Activated CD4-positive, alpha-beta T cell treated with anti-CD3 and anti-CD28 coated beads, Interleukin-2, amount 10 ng/mL, durations not matched to agents 24 days and 14 days (primary cell): ENCODE results near the gene CHCHD6. TPM values are rescaled to one million over a fixed set of nuclear protein-coding genes. Genes with fewer than 3 reads are reported as not detected.

Source experiments
- DNase-seq: peaks from one replicate; pipeline ENCODE4 v3.0.0; 2022
- H3K27ac Mint-ChIP-seq: one replicate; pipeline ENCODE4 v1.8.0; 2022; ENCODE audit warnings: mild to moderate bottlenecking, mixed read lengths
- H3K27me3 Mint-ChIP-seq: one replicate; pipeline ENCODE4 v1.8.0; 2022; ENCODE audit warnings: mixed read lengths
- H3K36me3 Mint-ChIP-seq: one replicate; pipeline ENCODE4 v1.8.0; 2022; ENCODE audit warnings: low read depth, mild to moderate bottlenecking, mixed read lengths
- H3K4me1 Mint-ChIP-seq: one replicate; pipeline ENCODE4 v1.8.0; 2021; ENCODE audit warnings: mixed read lengths
- H3K4me3 Mint-ChIP-seq: one replicate; pipeline ENCODE4 v1.8.0; 2022; ENCODE audit warnings: mild to moderate bottlenecking, moderate library complexity, mixed read lengths
- H3K9me3 Mint-ChIP-seq: one replicate; pipeline ENCODE4 v1.8.0; 2021; ENCODE audit warnings: mixed read lengths
- intact Hi-C: fragments of 100-400 bp; cut with micrococcal nuclease; formaldehyde crosslinking; loops from one replicate; pipeline ENCODE4 v1.15.1; 2023
- total RNA-seq: library from RNA; stranded (reverse); gene quantifications from 2 replicates; pipeline ENCODE4 v1.2.3, GENCODE V29; 2022

The CHCHD6 gene
- total RNA-seq, 1 donor from 2014 or later, result 18.5 TPM

DNA sequence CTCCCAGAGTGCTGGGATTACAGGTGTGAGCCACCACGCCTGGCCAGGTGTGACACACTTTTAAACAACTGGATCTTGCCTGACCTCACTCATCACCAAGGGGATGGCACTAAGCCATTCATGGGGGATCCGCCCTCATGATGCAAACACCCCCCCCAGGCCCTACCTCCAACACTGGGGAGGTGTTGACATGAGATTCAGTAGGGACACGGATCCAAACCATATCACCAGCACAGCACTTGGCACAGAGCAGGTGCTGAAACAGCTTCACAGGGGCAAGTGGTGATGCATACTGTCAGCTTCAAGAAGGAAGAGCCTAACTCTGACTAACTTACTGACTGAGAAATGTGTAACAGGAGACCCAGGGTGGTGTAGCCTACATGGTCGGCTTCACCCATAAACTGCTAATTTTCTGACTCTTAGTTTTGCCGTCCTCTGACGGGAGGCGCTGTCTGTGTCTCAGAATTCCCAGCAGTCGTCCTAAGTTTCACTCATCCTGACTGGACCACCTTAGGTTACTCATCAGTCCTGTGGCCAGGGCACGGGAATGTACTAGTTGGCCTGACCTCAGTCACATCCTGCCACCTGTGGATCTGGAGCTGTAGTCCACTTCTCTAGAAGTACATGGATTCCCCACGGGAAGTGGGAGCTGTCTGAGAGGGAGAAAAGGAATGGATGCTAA is 197.0 kb downstream of the CHCHD6 start:
- no peaks in the 10 kb centered on the region for H3K36me3 Mint-ChIP-seq
- H3K4me3 Mint-ChIP-seq, result no peak overlapping the region
- no peak overlapping the region for H3K27ac Mint-ChIP-seq
- H3K9me3 Mint-ChIP-seq, result no peaks in the 10 kb centered on the region
- intact Hi-C loops, result no loop called here
- DNase-seq, result no peak
- H3K4me1 Mint-ChIP-seq, result no peaks in the 10 kb centered on the region
- no peaks in the 10 kb centered on the region for H3K27me3 Mint-ChIP-seq

DNA sequence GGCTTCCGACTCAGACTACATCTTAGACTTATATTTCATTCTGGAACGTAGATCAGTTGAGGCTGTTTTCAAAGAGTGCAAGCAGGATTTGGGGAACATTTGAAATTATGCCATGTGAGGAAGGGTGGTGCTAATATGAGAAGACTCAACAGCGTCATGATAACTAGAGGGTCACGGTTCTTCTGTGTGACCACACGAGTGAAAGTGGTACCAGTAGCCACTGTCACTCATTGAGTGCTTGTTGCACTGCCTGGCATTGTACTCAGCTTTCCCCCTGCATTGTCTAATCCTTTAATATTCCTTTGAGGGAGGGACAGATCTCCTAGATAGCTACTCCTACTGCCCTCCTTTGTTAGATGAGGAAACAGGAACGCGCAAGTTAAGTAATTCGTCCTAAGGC is 197.6 kb downstream of the CHCHD6 start:
- intact Hi-C loops, result no loop called here
- no peak overlapping the region for H3K27ac Mint-ChIP-seq
- H3K9me3 Mint-ChIP-seq, result no peaks in the 10 kb centered on the region
- H3K4me1 Mint-ChIP-seq, result no peaks in the 10 kb centered on the region
- DNase-seq, result no peak
- H3K27me3 Mint-ChIP-seq, result no peaks in the 10 kb centered on the region
- H3K36me3 Mint-ChIP-seq, result no peaks in the 10 kb centered on the region
- H3K4me3 Mint-ChIP-seq, result no peak overlapping the region

DNA sequence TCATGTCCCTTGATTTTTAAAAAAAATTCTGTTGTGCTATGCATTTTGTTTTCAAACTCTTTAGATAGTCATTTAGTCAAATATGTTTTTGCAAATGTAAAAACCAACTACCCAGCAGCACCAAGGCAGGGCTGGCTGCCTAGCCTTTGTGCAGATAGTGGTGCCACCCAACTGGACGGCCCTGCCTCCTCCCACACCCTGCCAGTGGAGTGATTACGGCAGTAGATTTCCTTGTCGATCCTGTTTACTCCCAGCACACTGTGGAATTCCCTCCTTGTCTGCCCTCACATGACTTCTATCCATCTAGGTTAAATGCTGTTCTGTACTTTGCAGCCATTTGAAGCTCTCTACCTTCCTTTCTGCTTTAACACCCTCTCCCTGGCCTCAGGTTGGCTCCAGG is 199.5 kb downstream of the CHCHD6 start:
- no peaks in the 10 kb centered on the region for H3K36me3 Mint-ChIP-seq
- no peaks in the 10 kb centered on the region for H3K27me3 Mint-ChIP-seq
- DNase-seq, result no peak
- H3K4me3 Mint-ChIP-seq, result no peak overlapping the region
- H3K4me1 Mint-ChIP-seq, result peaks cover 1% of the 10 kb centered on the region
- intact Hi-C loops, result no loop called here
- H3K27ac Mint-ChIP-seq, result no peak overlapping the region
- H3K9me3 Mint-ChIP-seq, result no peaks in the 10 kb centered on the region

DNA sequence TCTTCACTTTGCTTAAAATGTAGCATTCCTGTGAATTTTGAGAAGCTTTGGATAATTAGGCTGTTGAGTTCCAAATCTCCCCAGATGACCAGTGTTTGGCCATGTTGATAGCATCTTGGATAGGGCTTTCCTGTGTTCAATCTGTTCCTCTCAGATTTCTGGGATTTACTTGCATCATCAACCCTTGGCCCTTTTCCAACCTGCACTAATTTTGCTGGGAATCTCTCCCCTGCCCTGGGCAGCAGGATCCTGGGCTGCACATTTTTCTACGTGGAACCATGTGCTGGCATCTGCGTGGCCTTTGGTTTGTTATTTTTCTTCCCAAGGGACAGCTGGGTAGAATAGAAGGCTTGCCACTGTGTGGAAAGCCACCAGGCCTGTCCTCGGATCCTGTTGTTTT is 203.5 kb downstream of the CHCHD6 start:
- H3K9me3 Mint-ChIP-seq, result peaks cover 9% of the 10 kb centered on the region
- H3K27ac Mint-ChIP-seq, result no peak overlapping the region
- intact Hi-C loops, result no loop called here
- no peak overlapping the region for H3K4me3 Mint-ChIP-seq
- H3K4me1 Mint-ChIP-seq, result peaks cover 35% of the 10 kb centered on the region
- peaks cover 11% of the 10 kb centered on the region for H3K36me3 Mint-ChIP-seq
- H3K27me3 Mint-ChIP-seq, result no peaks in the 10 kb centered on the region
- no peak for DNase-seq

DNA sequence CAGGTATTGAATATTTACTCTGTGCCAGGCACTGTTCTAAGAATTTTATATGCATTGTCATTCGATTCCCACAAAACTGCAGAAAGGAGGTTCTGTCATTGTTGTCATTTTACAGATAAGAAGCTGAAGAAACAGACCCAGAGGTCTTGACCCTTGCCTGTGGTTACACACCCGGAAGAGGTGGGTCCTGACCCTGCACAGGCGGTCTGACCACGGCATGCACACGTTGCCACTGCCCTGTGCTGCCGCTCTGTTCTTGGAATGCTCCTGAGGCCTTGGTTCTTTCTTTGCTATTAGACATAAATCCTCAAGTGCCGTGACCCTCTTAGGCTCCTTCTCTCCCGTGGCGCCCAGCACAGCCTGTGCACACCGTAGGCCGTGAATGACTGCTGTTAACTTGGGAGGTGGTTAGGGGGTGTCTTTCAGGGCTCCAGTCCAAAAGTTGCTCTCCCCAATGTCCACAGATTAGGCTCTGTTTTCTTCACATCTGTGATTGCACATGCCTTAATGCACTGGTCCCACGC is 204.8 kb downstream of the CHCHD6 start:
- Mint-ChIP-seq H3K36me3 (peaks cover 11% of the 10 kb centered on the region), H3K4me3 (no peak overlapping the region), H3K27ac (no peak overlapping the region), H3K9me3 (peaks cover 9% of the 10 kb centered on the region), H3K27me3 (no peaks in the 10 kb centered on the region), H3K4me1 (peaks cover 42% of the 10 kb centered on the region)
- intact Hi-C loops, result no loop called here
- no peak for DNase-seq

DNA sequence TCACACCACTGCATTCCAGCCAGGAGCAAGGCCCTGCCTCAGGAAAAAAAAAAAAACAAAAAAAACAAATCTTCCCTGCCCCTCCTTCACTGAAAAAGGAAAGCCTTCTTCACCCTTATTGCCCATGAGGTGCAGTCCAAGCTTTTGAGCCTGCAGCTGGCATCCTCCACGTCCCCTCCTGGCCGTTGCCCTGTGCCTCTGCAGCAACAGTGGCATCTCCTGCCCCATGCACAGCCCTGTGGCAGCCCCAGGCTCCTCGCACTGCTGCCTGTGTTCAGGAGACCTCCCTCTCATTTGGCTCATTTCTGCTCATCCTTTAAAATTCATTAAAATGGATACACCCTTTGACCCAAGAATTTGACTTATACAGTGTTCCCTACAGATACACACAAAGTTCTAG is 206.2 kb downstream of the CHCHD6 start:
- intact Hi-C loops, result no loop called here
- peaks cover 9% of the 10 kb centered on the region for H3K9me3 Mint-ChIP-seq
- no peak overlapping the region for H3K4me3 Mint-ChIP-seq
- no peaks in the 10 kb centered on the region for H3K27me3 Mint-ChIP-seq
- DNase-seq, result no peak
- peaks cover 11% of the 10 kb centered on the region for H3K36me3 Mint-ChIP-seq
- peak overlapping the region; percentile 72 for H3K27ac Mint-ChIP-seq
- peaks cover 44% of the 10 kb centered on the region for H3K4me1 Mint-ChIP-seq

DNA sequence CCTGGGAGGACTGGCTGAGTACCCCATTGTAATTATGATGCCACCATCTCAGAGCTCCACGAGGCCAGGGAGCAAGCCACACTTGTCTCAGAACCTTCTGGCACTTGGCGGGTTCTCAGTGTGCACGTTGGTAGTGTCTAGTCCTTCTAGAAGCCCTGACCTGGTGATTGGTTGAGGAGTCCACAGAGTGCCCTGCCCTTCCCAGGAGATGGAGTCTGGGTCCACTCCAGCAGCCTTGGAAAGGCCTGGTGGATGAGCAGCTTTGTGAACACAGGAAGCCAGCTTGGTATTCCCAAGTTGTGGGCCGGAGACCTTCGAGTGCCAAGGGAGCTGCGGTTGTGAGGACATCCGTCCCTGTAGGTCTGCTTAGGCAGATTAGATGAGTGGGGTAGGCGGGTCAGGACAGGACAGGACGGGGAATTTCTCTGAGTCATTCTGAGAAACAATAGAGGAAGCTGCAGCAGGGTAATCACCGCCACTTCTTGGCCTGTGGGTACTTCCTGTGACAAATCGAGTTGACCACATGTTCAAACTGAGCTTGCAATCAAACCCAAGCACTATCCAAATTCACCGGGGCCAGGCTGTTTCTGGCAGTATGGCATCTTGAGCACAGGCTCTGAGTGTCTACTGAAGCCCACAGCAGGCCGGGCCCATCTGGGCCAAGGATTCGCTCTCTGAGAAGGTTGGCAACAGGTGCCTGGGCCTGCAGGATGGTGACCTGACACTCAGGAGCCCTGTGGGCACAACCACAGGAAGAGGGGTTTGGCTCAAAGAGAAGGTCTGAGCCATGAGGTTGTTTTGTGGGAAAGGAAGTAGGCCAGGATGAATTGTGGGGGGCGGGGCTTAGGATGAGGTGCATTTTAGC is 207.4 kb downstream of the CHCHD6 start:
- Mint-ChIP-seq H3K4me1 (peaks cover 48% of the 10 kb centered on the region), H3K36me3 (peaks cover 11% of the 10 kb centered on the region), H3K9me3 (peaks cover 9% of the 10 kb centered on the region), H3K27ac (peak overlapping the region; percentile 91), H3K27me3 (no peaks in the 10 kb centered on the region), H3K4me3 (peak overlapping the region; percentile 80)
- DNase-seq, result peak; percentile 92
- intact Hi-C loops, result loop anchor here (1.0 kb wide), 1 partner anchor 71 kb away; no protein-coding TSS in a partner anchor

DNA sequence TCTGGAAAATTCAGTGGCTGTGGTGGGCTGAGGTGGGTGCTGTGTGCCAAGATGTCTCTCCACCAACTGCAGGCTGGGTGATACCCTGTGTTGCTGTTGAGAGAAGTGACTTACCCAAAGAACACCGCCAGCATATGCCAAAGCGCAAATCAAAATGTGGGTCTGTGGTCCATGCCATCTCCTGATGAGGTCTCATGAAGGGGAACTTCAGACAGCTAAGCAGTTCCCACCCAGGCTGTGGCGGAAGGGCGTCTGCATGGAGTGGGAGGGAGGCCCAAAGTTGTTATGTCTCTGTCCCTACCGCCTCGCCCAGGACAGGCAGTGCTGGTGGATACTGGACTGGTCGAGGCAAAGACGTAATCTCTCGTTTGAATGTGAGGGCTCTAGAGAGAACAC is 208.0 kb downstream of the CHCHD6 start:
- H3K9me3 Mint-ChIP-seq, result peaks cover 9% of the 10 kb centered on the region
- H3K36me3 Mint-ChIP-seq, result peaks cover 11% of the 10 kb centered on the region
- peak overlapping the region; percentile 91 for H3K27ac Mint-ChIP-seq
- intact Hi-C loops, result no loop called here
- no peak for DNase-seq
- no peaks in the 10 kb centered on the region for H3K27me3 Mint-ChIP-seq
- peak overlapping the region; percentile 80 for H3K4me3 Mint-ChIP-seq
- peaks cover 49% of the 10 kb centered on the region for H3K4me1 Mint-ChIP-seq

DNA sequence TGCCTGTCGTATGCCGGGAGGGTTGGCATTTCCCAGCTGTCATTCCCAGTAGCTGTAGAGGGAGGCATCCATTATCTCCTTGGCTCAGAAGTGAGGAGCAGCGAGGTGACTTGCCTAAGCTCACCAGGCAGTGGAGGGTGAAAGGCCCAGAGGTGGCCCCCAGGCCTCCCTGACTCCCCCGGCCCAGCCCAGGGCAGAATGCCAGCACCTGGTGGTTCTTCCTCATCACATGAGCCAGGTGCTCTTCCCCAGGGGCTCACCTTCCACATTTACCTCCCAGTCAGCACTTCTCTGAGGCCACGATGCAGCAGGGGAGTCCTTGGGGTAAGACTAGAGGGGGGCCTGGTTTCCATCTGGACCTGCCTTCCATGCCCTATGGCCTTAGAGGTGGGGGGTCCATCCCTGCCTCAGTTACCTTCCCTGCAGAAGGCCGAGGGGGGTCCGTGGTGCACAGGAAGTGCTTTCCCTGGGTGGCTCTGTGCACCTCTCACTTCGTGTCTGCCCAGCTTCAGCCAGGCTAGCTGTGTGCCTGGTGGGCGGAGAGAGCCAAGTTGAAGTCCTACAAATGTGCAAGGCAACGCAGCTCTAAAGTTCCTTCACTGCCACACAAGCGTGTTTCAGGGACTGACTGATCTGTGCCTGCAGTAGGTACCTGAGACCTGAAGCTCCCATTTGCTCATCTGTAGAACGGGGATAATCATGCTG is 208.6 kb downstream of the CHCHD6 start:
- intact Hi-C loops, result no loop called here
- Mint-ChIP-seq H3K27me3 (no peaks in the 10 kb centered on the region), H3K4me3 (peak overlapping the region; percentile 80), H3K9me3 (peaks cover 9% of the 10 kb centered on the region), H3K27ac (no peak overlapping the region), H3K36me3 (peaks cover 11% of the 10 kb centered on the region), H3K4me1 (peaks cover 51% of the 10 kb centered on the region)
- DNase-seq, result no peak

DNA sequence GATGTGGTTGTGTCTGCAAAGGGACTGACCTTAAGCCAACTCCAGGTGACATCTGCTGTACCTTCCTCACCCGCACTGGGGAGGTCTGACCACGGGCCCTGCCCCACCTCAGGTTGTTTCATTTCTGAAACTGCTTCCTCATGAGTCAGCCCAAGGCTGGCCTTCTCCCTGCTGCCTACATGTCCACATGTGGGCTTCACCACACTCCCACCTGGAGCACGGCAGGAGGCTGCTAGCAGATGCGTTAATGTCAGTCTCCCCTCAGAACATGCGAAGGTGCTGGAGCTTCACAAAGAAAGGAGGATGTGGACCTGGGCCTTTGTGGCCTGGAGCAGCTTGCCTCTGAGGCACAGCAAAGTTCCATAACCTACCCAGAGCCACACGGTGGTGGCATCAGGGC is 209.5 kb downstream of the CHCHD6 start:
- Mint-ChIP-seq H3K9me3 (peaks cover 9% of the 10 kb centered on the region), H3K27me3 (no peaks in the 10 kb centered on the region), H3K4me3 (no peak overlapping the region), H3K27ac (no peak overlapping the region), H3K36me3 (peaks cover 11% of the 10 kb centered on the region), H3K4me1 (peaks cover 50% of the 10 kb centered on the region)
- intact Hi-C loops, result no loop called here
- DNase-seq, result peak; percentile 72

DNA sequence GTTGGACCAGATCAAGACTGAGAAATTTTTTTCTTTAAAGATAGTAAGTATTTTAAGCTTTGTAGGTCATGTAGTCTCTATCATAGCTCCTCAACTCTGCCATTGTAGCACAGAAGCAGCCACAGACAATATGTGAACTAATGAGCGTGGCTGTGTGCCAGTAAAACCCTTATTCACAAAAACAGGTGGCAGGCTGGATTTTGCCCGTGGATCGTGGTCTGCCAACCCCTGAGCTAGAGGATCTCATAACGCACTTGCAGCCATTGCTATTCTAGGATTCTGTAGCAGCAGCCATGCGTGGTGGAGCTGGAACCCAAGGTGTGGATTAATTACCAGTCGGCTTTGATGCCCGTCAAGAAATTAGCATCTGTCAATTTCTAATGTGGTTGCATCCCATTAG is 210.2 kb downstream of the CHCHD6 start:
- H3K4me1 Mint-ChIP-seq, result peaks cover 45% of the 10 kb centered on the region
- intact Hi-C loops, result no loop called here
- H3K4me3 Mint-ChIP-seq, result no peak overlapping the region
- no peak overlapping the region for H3K27ac Mint-ChIP-seq
- peaks cover 9% of the 10 kb centered on the region for H3K9me3 Mint-ChIP-seq
- H3K27me3 Mint-ChIP-seq, result no peaks in the 10 kb centered on the region
- no peak for DNase-seq
- peaks cover 8% of the 10 kb centered on the region for H3K36me3 Mint-ChIP-seq

DNA sequence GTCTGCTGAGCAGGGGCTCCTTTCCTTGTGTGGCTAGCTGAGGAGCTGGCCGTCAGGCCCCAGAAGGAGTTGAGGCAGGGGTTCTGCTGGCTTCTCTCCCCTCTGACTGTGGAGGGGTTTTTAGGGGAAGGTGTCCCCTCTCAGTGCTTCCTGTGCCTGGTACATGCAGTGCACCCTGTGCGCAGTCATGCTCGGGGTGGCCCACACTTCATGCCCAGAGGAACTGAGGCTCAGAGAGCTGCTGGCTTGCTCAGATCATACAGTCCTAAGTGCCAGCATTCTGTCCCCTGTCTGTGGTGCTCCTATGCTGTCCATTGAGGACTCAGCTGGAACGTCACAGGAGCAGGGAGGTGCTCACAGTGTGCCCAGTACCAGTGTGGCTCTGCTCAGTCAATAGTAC is 211.0 kb downstream of the CHCHD6 start:
- Mint-ChIP-seq H3K4me1 (peaks cover 40% of the 10 kb centered on the region), H3K4me3 (no peak overlapping the region), H3K27me3 (no peaks in the 10 kb centered on the region), H3K36me3 (peaks cover 5% of the 10 kb centered on the region), H3K9me3 (peaks cover 5% of the 10 kb centered on the region), H3K27ac (no peak overlapping the region)
- intact Hi-C loops, result no loop called here
- DNase-seq, result no peak

DNA sequence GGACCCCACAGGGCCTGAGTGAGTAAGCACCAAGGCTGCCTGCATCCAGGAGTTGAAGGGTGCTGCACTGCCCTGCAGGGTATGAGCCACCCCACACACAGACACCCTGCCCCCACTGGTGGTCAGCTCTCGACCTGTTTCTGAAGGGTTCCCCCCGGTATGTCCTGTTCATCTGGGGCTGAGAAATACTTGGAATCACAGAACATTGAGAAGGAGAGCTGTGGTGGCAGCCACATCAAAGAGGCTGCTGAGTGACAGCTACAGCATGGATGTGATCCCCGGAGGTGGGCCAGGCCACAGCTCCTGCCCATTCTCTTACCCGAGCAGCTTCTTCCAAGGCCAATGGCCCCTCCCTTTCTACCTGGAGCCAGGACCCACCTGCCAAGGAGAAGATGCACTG is 212.5 kb downstream of the CHCHD6 start:
- no peak for DNase-seq
- peaks cover 25% of the 10 kb centered on the region for H3K4me1 Mint-ChIP-seq
- H3K27ac Mint-ChIP-seq, result no peak overlapping the region
- H3K27me3 Mint-ChIP-seq, result no peaks in the 10 kb centered on the region
- no peaks in the 10 kb centered on the region for H3K36me3 Mint-ChIP-seq
- no peak overlapping the region for H3K4me3 Mint-ChIP-seq
- intact Hi-C loops, result no loop called here
- peaks cover 5% of the 10 kb centered on the region for H3K9me3 Mint-ChIP-seq
